Measurements from ENCODE around the gene STAMBP.
A peak's percentile ranks its signal among the peaks of the same experiment; 100 is the strongest.

STAMBP gene

GRCh38 chr2:73893764-73894474, 65.2 kb downstream of the STAMBP start:
- Histone ChIP-seq H3K9me3 (ENCODE audit: low read depth, low read length) (no peaks in the 10 kb centered on the region), H3K36me3 (ENCODE audit: insufficient read depth, low read length) (no peaks in the 10 kb centered on the region), H3K9ac (ENCODE audit: insufficient read length) (no peak overlapping the region), H3K4me3 (no peak overlapping the region), H3K27ac (no peak overlapping the region)
- TF ChIP-seq EZH2 (IDR thresholded peaks at IDR 0.05) (no peak), FOXP2 (optimal IDR thresholded peaks at IDR 0.05; ENCODE audit: control extremely low read depth, extremely low read length, insufficient read depth) (no peak)
- no peak for DNase-seq (ENCODE audit: low read depth, low spot score)

DNA sequence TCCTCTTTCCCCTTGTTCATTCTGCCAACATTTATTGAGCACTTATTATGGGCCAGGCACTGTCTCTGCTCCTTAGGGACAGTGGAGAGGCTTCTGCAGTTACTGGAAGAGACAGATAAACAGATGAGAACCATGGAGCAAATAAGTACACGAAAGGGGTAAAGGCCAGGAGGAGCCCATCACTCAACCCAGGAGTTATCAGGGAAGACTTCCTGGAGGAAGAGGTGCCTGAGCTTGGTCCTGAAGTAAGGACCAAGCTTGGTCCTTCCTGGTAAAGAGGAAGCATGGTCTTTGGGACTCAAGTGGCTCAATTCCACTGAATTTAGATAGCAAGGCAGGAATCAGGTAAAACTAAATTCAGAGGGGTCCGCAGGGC, 65.7 kb downstream of the STAMBP start:
- H3K9me3 ChIP-seq (ENCODE audit: low read depth, low read length) = no peaks in the 10 kb centered on the region
- no peak overlapping the region for H3K9ac ChIP-seq (ENCODE audit: insufficient read length)
- H3K36me3 ChIP-seq (ENCODE audit: insufficient read depth, low read length) = no peaks in the 10 kb centered on the region
- DNase-seq (ENCODE audit: low read depth, low spot score) = no peak
- no peak for TF ChIP-seq FOXP2 (optimal IDR thresholded peaks at IDR 0.05; ENCODE audit: control extremely low read depth, extremely low read length, insufficient read depth)
- TF ChIP-seq EZH2 (IDR thresholded peaks at IDR 0.05) = no peak
- no peak for TF ChIP-seq POLR2AphosphoS5 (IDR thresholded peaks at IDR 0.05; ENCODE audit: borderline replicate concordance, low read depth, low read length)
- no peak overlapping the region for H3K4me3 ChIP-seq
- no peak overlapping the region for H3K27ac ChIP-seq

DNA sequence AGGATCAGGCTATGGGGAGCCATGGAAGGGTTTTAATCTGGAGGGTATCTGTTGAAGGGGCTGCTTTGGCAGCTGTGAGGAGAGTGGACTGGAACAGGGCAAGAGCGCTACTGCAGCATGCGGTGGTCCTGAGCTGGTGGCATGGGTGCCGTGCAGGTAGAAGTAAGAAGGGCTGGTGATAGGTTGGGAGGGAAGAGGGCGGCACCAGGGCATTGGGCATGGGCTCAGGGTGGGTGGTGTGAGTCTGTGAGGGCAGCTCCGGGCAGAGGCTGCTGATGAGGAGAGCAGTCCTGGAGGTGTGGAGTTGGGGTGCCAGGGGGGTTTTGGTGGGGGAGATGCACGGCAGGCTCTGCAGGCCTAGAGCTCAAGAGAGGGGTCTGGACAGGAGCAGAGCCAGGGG, 66.1 kb downstream of the STAMBP start:
- no peak for DNase-seq (ENCODE audit: low read depth, low spot score)
- no peak for TF ChIP-seq EZH2 (IDR thresholded peaks at IDR 0.05)
- no peak for TF ChIP-seq POLR2AphosphoS5 (IDR thresholded peaks at IDR 0.05; ENCODE audit: borderline replicate concordance, low read depth, low read length)
- TF ChIP-seq FOXP2 (optimal IDR thresholded peaks at IDR 0.05; ENCODE audit: control extremely low read depth, extremely low read length, insufficient read depth) = no peak
- no peaks in the 10 kb centered on the region for H3K36me3 ChIP-seq (ENCODE audit: insufficient read depth, low read length)
- H3K4me3 ChIP-seq = no peak overlapping the region
- peak overlapping the region; percentile 35 for H3K27ac ChIP-seq
- H3K9ac ChIP-seq (ENCODE audit: insufficient read length) = no peak overlapping the region
- no peaks in the 10 kb centered on the region for H3K9me3 ChIP-seq (ENCODE audit: low read depth, low read length)

- no peaks in the 10 kb centered on the region for H3K36me3 ChIP-seq (ENCODE audit: insufficient read depth, low read length)
Measured at GRCh38 chr2:73895473-73895872, 66.7 kb downstream of the STAMBP start.

GRCh38 chr2:73896362-73897239, 67.8 kb downstream of the STAMBP start:
- Histone ChIP-seq H3K9me3 (ENCODE audit: low read depth, low read length) (no peaks in the 10 kb centered on the region), H3K4me3 (no peak overlapping the region), H3K27ac (no peak overlapping the region), H3K36me3 (ENCODE audit: insufficient read depth, low read length) (no peaks in the 10 kb centered on the region), H3K9ac (ENCODE audit: insufficient read length) (no peak overlapping the region)
- TF ChIP-seq POLR2AphosphoS5 (IDR thresholded peaks at IDR 0.05; ENCODE audit: borderline replicate concordance, low read depth, low read length) (no peak), EZH2 (IDR thresholded peaks at IDR 0.05) (no peak), FOXP2 (optimal IDR thresholded peaks at IDR 0.05; ENCODE audit: control extremely low read depth, extremely low read length, insufficient read depth) (no peak)
- DNase-seq (ENCODE audit: low read depth, low spot score) = no peak

More at GRCh38 chr2:73895473-73895872, 66.7 kb downstream of the STAMBP start:
- Histone ChIP-seq H3K9ac (ENCODE audit: insufficient read length) (no peak overlapping the region), H3K27ac (peak overlapping the region; percentile 35), H3K4me3 (no peak overlapping the region), H3K9me3 (ENCODE audit: low read depth, low read length) (no peaks in the 10 kb centered on the region)
- TF ChIP-seq FOXP2 (optimal IDR thresholded peaks at IDR 0.05; ENCODE audit: control extremely low read depth, extremely low read length, insufficient read depth) (no peak), EZH2 (IDR thresholded peaks at IDR 0.05) (no peak), POLR2AphosphoS5 (IDR thresholded peaks at IDR 0.05; ENCODE audit: borderline replicate concordance, low read depth, low read length) (no peak)
- DNase-seq (ENCODE audit: low read depth, low spot score) = no peak

- H3K9me3 ChIP-seq (ENCODE audit: low read depth, low read length) = no peaks in the 10 kb centered on the region
- H3K36me3 ChIP-seq (ENCODE audit: insufficient read depth, low read length) = 0 out of 2 replicates have a peak, but pooled peaks cover 2% of the 10 kb centered on the region
- H3K9ac ChIP-seq (ENCODE audit: insufficient read length) = no peak overlapping the region
- H3K27ac ChIP-seq = no peak overlapping the region
- DNase-seq (ENCODE audit: low read depth, low spot score) = no peak
- H3K4me3 ChIP-seq = no peak overlapping the region
- TF ChIP-seq POLR2AphosphoS5 (IDR thresholded peaks at IDR 0.05; ENCODE audit: borderline replicate concordance, low read depth, low read length) (no peak), FOXP2 (optimal IDR thresholded peaks at IDR 0.05; ENCODE audit: control extremely low read depth, extremely low read length, insufficient read depth) (no peak), EZH2 (IDR thresholded peaks at IDR 0.05) (no peak)
Measured at GRCh38 chr2:73897240-73897583, 68.5 kb downstream of the STAMBP start.

GRCh38 chr2:73897934-73898333, 69.2 kb downstream of the STAMBP start:
- H3K9me3 ChIP-seq (ENCODE audit: low read depth, low read length) = no peaks in the 10 kb centered on the region
- no peak for DNase-seq (ENCODE audit: low read depth, low spot score)
- TF ChIP-seq EZH2 (IDR thresholded peaks at IDR 0.05) (no peak), FOXP2 (optimal IDR thresholded peaks at IDR 0.05; ENCODE audit: control extremely low read depth, extremely low read length, insufficient read depth) (no peak), POLR2AphosphoS5 (IDR thresholded peaks at IDR 0.05; ENCODE audit: borderline replicate concordance, low read depth, low read length) (no peak)
- no peak overlapping the region for H3K9ac ChIP-seq (ENCODE audit: insufficient read length)
- H3K36me3 ChIP-seq (ENCODE audit: insufficient read depth, low read length) = 0 out of 2 replicates have a peak, but pooled peaks cover 3% of the 10 kb centered on the region
- H3K27ac ChIP-seq = no peak overlapping the region
- H3K4me3 ChIP-seq = no peak overlapping the region

DNA sequence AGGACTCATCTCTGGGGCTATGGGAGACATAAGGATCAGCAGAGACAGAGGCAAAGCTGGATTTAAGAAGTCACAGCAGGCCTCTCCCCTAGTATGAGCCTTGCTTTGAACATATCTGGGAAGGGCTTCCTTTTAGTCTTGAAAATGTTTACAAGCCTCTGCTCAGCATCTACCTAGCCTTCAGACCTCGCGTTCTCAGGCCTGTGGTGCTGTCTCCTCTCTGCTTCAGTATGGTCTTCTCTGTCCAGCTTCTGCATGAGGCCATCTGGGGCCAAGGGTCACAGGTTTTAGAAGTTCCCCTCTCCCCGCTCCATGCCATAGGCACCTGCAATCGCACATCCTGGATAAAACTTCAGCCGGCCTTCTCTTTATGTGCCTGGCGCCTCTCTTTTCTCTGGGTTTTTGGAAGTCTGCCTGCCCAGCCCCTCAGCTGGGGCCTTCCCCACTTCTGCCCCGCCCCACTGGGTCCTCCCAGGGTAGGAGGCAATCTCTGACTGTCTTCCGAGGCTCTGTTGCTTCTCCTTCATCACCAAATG, 71.1 kb downstream of the STAMBP start:
- TF ChIP-seq EZH2 (IDR thresholded peaks at IDR 0.05) = no peak
- TF ChIP-seq FOXP2 (optimal IDR thresholded peaks at IDR 0.05; ENCODE audit: control extremely low read depth, extremely low read length, insufficient read depth) = no peak
- TF ChIP-seq POLR2AphosphoS5 (IDR thresholded peaks at IDR 0.05; ENCODE audit: borderline replicate concordance, low read depth, low read length) = no peak
- Histone ChIP-seq H3K9me3 (ENCODE audit: low read depth, low read length) (no peaks in the 10 kb centered on the region), H3K36me3 (ENCODE audit: insufficient read depth, low read length) (0 out of 2 replicates have a peak, but pooled peaks cover 3% of the 10 kb centered on the region), H3K9ac (ENCODE audit: insufficient read length) (no peak overlapping the region), H3K4me3 (no peak overlapping the region), H3K27ac (no peak overlapping the region)
- no peak for DNase-seq (ENCODE audit: low read depth, low spot score)
